Measurements from ENCODE around the gene TASP1. TPM values are rescaled to one million over a fixed set of nuclear protein-coding genes. Genes with fewer than 3 reads are reported as not detected.
"Not testable (repeated sequence)": the region's sequence is repeated elsewhere in the genome, so short reads cannot be mapped to it uniquely, and the experiment has no call there.

TASP1 gene
- total RNA-seq, 1 donor from 2014 or later: 7.7 TPM

DNA sequence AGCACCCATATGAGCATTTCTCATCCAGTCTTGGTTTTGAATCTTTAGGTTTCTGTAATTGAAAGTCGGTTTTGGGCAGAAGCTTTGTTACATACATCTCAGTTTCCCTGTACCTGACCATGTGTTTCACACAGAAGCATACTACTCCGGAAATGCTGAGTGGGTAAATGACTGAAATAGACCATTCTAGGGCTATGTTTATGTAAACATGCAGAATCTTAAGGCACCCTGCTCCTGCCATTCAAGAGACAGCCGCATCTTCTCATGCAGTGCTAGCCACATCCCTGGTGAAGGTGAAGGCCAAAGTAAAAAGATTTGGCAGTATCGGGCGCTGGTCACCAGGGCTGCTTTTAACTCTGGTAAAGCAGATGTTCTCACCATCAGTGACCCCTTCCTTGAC is 246.3 kb downstream of the TASP1 start:
- TF ChIP-seq, protein P1, sequence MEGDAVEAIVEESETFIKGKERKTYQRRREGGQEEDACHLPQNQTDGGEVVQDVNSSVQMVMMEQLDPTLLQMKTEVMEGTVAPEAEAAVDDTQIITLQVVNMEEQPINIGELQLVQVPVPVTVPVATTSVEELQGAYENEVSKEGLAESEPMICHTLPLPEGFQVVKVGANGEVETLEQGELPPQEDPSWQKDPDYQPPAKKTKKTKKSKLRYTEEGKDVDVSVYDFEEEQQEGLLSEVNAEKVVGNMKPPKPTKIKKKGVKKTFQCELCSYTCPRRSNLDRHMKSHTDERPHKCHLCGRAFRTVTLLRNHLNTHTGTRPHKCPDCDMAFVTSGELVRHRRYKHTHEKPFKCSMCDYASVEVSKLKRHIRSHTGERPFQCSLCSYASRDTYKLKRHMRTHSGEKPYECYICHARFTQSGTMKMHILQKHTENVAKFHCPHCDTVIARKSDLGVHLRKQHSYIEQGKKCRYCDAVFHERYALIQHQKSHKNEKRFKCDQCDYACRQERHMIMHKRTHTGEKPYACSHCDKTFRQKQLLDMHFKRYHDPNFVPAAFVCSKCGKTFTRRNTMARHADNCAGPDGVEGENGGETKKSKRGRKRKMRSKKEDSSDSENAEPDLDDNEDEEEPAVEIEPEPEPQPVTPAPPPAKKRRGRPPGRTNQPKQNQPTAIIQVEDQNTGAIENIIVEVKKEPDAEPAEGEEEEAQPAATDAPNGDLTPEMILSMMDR (conservative IDR thresholded peaks at IDR 0.05): no peak
- no peaks in the 10 kb centered on the region for H3K4me1 Mint-ChIP-seq
- no peak overlapping the region for H3K27ac Mint-ChIP-seq (ENCODE audit: unreplicated experiment)
- peaks cover 7% of the 10 kb centered on the region for H3K36me3 Mint-ChIP-seq (ENCODE audit: low read depth)
- peaks cover 5% of the 10 kb centered on the region for H3K9me3 Mint-ChIP-seq
- no peaks in the 10 kb centered on the region for H3K27me3 Mint-ChIP-seq (ENCODE audit: low read depth)
- no peak overlapping the region for H3K4me3 Mint-ChIP-seq
- DNase-seq (ENCODE audit: low read depth, low spot score): no peak

DNA sequence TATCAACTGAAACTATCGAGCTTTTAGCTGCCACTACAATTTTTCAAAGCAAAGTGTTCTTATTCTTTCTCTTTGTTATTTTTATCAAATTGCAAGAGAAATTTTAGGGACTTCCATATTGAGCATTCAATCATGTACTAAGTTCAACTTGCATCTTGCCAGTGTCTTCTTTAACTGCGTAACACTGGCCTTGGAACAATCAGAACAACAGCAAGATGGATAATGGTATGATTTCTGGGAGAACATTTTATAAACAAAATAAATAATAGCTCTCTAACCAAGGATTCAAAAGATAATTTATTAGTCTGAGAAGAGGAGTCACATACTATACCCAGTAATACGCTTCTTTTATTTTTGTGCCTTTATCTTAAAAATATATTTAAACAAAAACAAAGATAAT is 249.6 kb downstream of the TASP1 start:
- no peak for DNase-seq (ENCODE audit: low read depth, low spot score)
- no peak overlapping the region for H3K27ac Mint-ChIP-seq (ENCODE audit: unreplicated experiment)
- TF ChIP-seq, protein P1 (conservative IDR thresholded peaks at IDR 0.05): no peak
- no peak overlapping the region for H3K4me3 Mint-ChIP-seq
- H3K36me3 Mint-ChIP-seq (ENCODE audit: low read depth): peaks cover 25% of the 10 kb centered on the region
- peaks cover 5% of the 10 kb centered on the region for H3K9me3 Mint-ChIP-seq
- H3K27me3 Mint-ChIP-seq (ENCODE audit: low read depth): no peaks in the 10 kb centered on the region
- no peaks in the 10 kb centered on the region for H3K4me1 Mint-ChIP-seq

DNA sequence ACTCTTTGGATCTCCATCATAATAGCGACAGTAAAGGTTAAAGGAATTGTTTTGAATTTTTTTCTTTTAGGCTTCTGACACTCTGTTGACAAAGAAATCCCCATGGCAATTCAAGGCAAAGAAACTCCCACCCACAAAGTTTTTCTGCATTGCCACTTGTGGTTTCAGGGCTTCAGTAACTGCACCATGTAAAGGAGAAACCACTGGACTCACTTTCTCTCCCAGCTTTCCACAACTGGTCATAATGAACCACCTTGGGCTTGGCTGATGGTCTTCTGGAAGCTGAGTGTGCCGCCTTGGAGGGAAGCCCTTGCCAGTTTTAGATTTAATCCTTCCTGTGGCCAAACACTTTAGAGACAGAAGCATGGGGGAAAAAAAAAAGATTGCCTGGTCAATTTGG is 254.6 kb downstream of the TASP1 start:
- Mint-ChIP-seq H3K27me3 (ENCODE audit: low read depth) (no peaks in the 10 kb centered on the region), H3K36me3 (ENCODE audit: low read depth) (peaks cover 40% of the 10 kb centered on the region), H3K9me3 (peaks cover 9% of the 10 kb centered on the region), H3K4me3 (no peak overlapping the region), H3K4me1 (no peaks in the 10 kb centered on the region), H3K27ac (ENCODE audit: unreplicated experiment) (no peak overlapping the region)
- TF ChIP-seq, protein P1 (conservative IDR thresholded peaks at IDR 0.05): no peak
- DNase-seq (ENCODE audit: low read depth, low spot score): no peak

DNA sequence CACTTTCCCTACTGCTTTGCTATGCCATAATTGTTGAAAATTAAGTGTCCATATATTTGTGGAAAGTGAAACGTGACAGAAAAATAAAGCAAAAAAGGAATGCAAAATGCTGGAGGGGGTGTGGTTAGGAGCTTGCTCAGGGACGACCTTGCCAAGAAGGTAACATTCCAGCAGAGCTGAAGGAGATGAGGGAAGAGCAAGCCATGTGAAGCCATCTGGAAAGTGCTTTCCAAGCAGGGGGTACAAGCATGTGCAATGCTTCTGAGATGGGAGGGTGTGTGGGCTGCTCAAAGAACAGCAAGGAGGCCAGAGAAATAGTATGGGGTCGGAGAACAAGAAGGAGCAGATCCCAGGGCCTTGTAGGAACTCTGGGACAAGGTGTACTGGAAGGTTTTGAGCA is 255.9 kb downstream of the TASP1 start:
- peaks cover 50% of the 10 kb centered on the region for H3K36me3 Mint-ChIP-seq (ENCODE audit: low read depth)
- no peak for DNase-seq (ENCODE audit: low read depth, low spot score)
- H3K27me3 Mint-ChIP-seq (ENCODE audit: low read depth): no peaks in the 10 kb centered on the region
- TF ChIP-seq, protein P1 (conservative IDR thresholded peaks at IDR 0.05): no peak
- no peak overlapping the region for H3K4me3 Mint-ChIP-seq
- no peaks in the 10 kb centered on the region for H3K4me1 Mint-ChIP-seq
- peaks cover 19% of the 10 kb centered on the region for H3K9me3 Mint-ChIP-seq
- no peak overlapping the region for H3K27ac Mint-ChIP-seq (ENCODE audit: unreplicated experiment)

DNA sequence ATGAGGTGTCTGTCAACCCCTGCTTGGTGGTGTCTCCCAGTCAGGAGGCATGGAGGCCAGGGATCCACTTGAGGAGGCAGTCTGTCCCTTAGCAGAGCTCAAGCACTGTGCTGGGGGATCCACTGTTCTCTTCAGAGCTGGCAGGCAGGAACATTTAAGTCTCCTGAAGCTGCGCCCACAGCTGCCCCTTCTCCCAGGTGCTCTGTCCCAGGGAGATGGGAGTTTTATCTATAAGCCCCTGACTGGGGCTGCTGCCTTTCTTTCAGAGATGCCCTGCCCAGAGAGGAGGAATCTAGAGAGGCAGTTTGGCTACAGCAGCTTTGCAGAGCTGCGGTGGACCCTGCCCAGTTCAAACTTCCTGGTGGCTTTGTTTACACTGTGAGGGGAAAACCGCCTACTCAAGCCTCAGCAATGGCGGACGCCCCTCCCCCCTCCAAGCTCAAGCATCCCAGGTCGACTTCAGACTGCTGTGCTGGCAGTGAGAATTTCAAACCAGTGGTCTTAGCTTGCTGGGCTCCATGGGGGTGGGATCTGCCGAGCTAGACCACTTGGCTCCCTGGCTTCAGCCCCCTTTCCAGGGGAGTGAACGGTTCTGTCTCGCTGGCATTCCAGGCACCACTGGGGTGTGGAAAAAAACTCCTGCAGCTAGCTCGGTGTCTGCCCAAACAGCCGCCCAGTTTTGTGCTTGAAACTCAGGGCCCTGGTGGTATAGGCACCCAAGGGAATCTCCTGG is 258.1 kb downstream of the TASP1 start:
- peaks cover 23% of the 10 kb centered on the region for H3K9me3 Mint-ChIP-seq
- peaks cover 41% of the 10 kb centered on the region for H3K36me3 Mint-ChIP-seq (ENCODE audit: low read depth)
- not testable (repeated sequence) for H3K4me3 Mint-ChIP-seq; H3K27me3 Mint-ChIP-seq (ENCODE audit: low read depth); DNase-seq (ENCODE audit: low read depth, low spot score); H3K27ac Mint-ChIP-seq (ENCODE audit: unreplicated experiment); H3K4me1 Mint-ChIP-seq

DNA sequence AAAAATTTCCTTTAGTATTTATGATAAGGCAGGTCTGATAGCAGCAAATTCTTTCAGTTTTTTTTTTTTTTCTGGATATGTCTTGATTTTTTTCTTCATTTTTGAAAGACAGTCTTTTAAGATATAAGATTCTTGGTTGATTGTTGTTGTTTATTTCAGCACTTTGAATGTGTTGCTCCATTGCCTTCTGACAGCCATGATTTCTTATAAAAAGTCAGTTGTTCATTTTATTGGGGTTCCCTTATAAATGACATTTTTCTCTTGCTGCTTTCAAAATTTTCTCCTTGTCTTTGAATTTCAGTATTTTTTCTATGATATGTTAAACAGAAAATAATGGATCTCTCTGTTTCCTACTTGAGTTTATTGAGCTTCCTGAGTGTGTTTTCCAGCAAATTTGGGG is 265.3 kb downstream of the TASP1 start:
- H3K27ac Mint-ChIP-seq (ENCODE audit: unreplicated experiment): no peak overlapping the region
- no peak for DNase-seq (ENCODE audit: low read depth, low spot score)
- H3K9me3 Mint-ChIP-seq: peaks cover 19% of the 10 kb centered on the region
- TF ChIP-seq, protein P1 (conservative IDR thresholded peaks at IDR 0.05): no peak
- no peak overlapping the region for H3K4me3 Mint-ChIP-seq
- peaks cover 11% of the 10 kb centered on the region for H3K36me3 Mint-ChIP-seq (ENCODE audit: low read depth)
- no peaks in the 10 kb centered on the region for H3K27me3 Mint-ChIP-seq (ENCODE audit: low read depth)
- no peaks in the 10 kb centered on the region for H3K4me1 Mint-ChIP-seq
